Measurements from ENCODE around the gene ELMO1.

DNA sequence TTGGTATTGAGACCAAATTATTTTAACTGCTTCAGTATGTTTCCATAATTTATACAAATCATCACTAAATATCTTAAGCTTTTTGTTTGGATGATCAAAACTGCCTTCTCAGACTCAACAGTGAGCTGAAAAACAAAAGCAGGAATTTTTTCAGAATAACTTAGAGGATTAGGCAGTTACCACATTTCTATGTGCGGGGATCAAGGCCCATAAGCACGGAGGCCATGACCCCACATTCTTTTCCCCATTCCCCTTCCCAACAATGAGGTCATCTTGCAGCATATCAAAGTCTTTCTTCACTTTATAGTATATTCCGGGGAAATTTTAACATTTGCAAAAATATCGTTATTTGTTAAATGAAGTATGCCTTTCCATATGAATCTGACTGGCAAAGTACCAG, 125.8 kb downstream of the ELMO1 start:
- TF ChIP-seq POLR2A (IDR thresholded peaks at IDR 0.05; ENCODE audit: low read depth, low read length) (no peak), POLR2AphosphoS5 (IDR thresholded peaks at IDR 0.05; ENCODE audit: low read depth, low read length) (no peak)

All from GM12892 (cell line).